H1 (cell line): ENCODE data around the gene GPR39. TPM values are rescaled to one million over a fixed set of nuclear protein-coding genes. Genes with fewer than 3 reads are reported as not detected.

Experiments used
- CTCF ChIA-PET: fragments of 300-600 bp; sonication (Branson Sonifier 250); formaldehyde crosslinking; loops from one replicate; lab custom pipeline; 2021; ENCODE audit not compliant: partially characterized antibody; lab: Charles Lee
- POLR2A ChIA-PET: fragments of 300-600 bp; sonication (Branson Sonifier 250); formaldehyde crosslinking; loops from one replicate; lab custom pipeline; 2021; ENCODE audit warnings: inconsistent platforms; ENCODE audit not compliant: partially characterized antibody; lab: Charles Lee
- DNase-seq, 2 experiments: peaks; one replicate each; pipeline versions ENCODE4 v3.0.0 to v3.0.0-alpha.2; 2010 to 2022; ENCODE audit warnings: low spot score in 2 of 2, low read depth in 1 of 2, mixed read lengths in 1 of 2
- FAIRE-seq: peaks from 2 replicates; lab custom pipeline; 2011; peaks lifted over from hg19 to GRCh38; lab: Jason Lieb, UNC
- H2AFZ ChIP-seq: 2 replicates; pipeline ENCODE4 v1.8.1; 2012; ENCODE audit warnings: low read length, inconsistent platforms
- H2AK5ac ChIP-seq: 2 replicates; pipeline ENCODE4 v1.6.1; 2013; ENCODE audit warnings: low read depth, low read length
- H2BK120ac ChIP-seq: replicated peaks from 2 replicates; pipeline ENCODE3; 2013; ENCODE audit warnings: low read depth, low read length, inconsistent platforms
- H2BK12ac ChIP-seq: 2 replicates; pipeline ENCODE4 v1.6.1; 2013; ENCODE audit warnings: low read depth, low read length
- H2BK15ac ChIP-seq: 2 replicates; pipeline ENCODE4 v1.6.1; 2013; ENCODE audit warnings: low read length
- H2BK20ac ChIP-seq: 2 replicates; pipeline ENCODE4 v1.6.1; 2013; ENCODE audit warnings: low read length
- H2BK5ac ChIP-seq: 2 replicates; pipeline ENCODE4 v1.6.1; 2013; ENCODE audit warnings: low read depth, low read length
- H3K14ac ChIP-seq: 2 replicates; pipeline ENCODE4 v1.6.1; 2013; ENCODE audit warnings: inconsistent platforms; ENCODE audit not compliant: insufficient read length
- H3K18ac ChIP-seq: 2 replicates; pipeline ENCODE4 v1.6.1; 2013; ENCODE audit warnings: low read length; ENCODE audit errors: extremely low read depth
- H3K23ac ChIP-seq: 2 replicates; pipeline ENCODE4 v1.6.1; 2013; ENCODE audit warnings: inconsistent platforms; ENCODE audit not compliant: insufficient read length
- H3K23me2 ChIP-seq: 2 replicates; pipeline ENCODE4 v1.6.1; 2013; ENCODE audit warnings: low read depth, low read length
- H3K27ac ChIP-seq: 2 replicates; pipeline ENCODE4 v1.6.1; 2011; ENCODE audit warnings: low read depth, low read length, inconsistent platforms
- H3K27me3 ChIP-seq, 4 experiments: replicated peaks in 1 of 4; 1 replicate in 1 of 4; 2 replicates in 3 of 4; pipeline versions ENCODE4 v1.6.1 to v1.8.1; 2011 to 2013; ENCODE audit warnings: low read length in 3 of 4, mild to moderate bottlenecking in 3 of 4, inconsistent platforms in 2 of 4, mixed read lengths in 2 of 4, moderate library complexity in 1 of 4; ENCODE audit not compliant: control insufficient read depth in 3 of 4, insufficient read depth in 3 of 4; ENCODE audit errors: extremely low read depth in 1 of 4
- H3K36me3 ChIP-seq, 4 experiments: 2 replicates each; pipeline versions ENCODE4 v1.6.1 to v1.8.1; 2011 to 2013; ENCODE audit warnings: mild to moderate bottlenecking in 4 of 4, low read length in 3 of 4, moderate library complexity in 2 of 4, control low read depth in 1 of 4, inconsistent platforms in 1 of 4; ENCODE audit not compliant: insufficient read depth in 4 of 4, control insufficient read depth in 2 of 4
- H3K4ac ChIP-seq: replicated peaks from 2 replicates; pipeline ENCODE3; 2013; ENCODE audit warnings: low read length, low read depth, mixed read lengths, inconsistent platforms; ENCODE audit not compliant: insufficient read length
- H3K4me1 ChIP-seq, 4 experiments: replicated peaks in 1 of 4; 1 replicate in 1 of 4; 2 replicates in 3 of 4; pipeline versions ENCODE4 v1.6.1 to v1.8.1; 2011 to 2013; ENCODE audit warnings: low read length in 3 of 4, inconsistent platforms in 2 of 4, mixed read lengths in 1 of 4; ENCODE audit not compliant: insufficient read depth in 4 of 4, control insufficient read depth in 3 of 4
- H3K4me2 ChIP-seq, 2 experiments: 2 replicates each; pipeline versions ENCODE4 v1.6.1 to v1.8.1; 2011 to 2013; ENCODE audit warnings: low read depth in 2 of 2, low read length in 2 of 2, control low read depth in 1 of 2, inconsistent platforms in 1 of 2, mild to moderate bottlenecking in 1 of 2; ENCODE audit not compliant: insufficient read depth in 1 of 2
- H3K4me3 ChIP-seq, 4 experiments: fragments of 200-600, 300-600 bp in 1 of 4; sonication (generic), shearing (Covaris generic), sonication (Bioruptor Twin) in 1 of 4; 2 replicates each; pipeline versions ENCODE4 v1.5.1 to v1.8.1; 2011 to 2016; ENCODE audit warnings: low read length in 4 of 4, low read depth in 3 of 4, control low read depth in 2 of 4, inconsistent platforms in 2 of 4, mild to moderate bottlenecking in 2 of 4, mixed read lengths in 1 of 4, moderate library complexity in 1 of 4; ENCODE audit not compliant: insufficient read depth in 2 of 4; ENCODE audit errors: extremely low read depth in 1 of 4
- H3K56ac ChIP-seq: replicated peaks from 2 replicates; pipeline ENCODE3; 2013; ENCODE audit warnings: low read depth, mild to moderate bottlenecking, mixed read lengths, low read length, inconsistent platforms; ENCODE audit not compliant: insufficient read length
- H3K79me1 ChIP-seq: 2 replicates; pipeline ENCODE4 v1.6.1; 2013; ENCODE audit warnings: low read depth, low read length, control low read depth
- H3K79me2 ChIP-seq, 2 experiments: 2 replicates each; pipeline versions ENCODE4 v1.6.1 to v1.8.1; 2012 to 2013; ENCODE audit warnings: low read length in 2 of 2, mild to moderate bottlenecking in 2 of 2, inconsistent platforms in 1 of 2; ENCODE audit not compliant: insufficient read depth in 2 of 2, control insufficient read depth in 1 of 2
- H3K9ac ChIP-seq, 4 experiments: replicated peaks in 1 of 4; 1 replicate in 1 of 4; 2 replicates in 3 of 4; pipeline versions ENCODE4 v1.6.1 to v1.8.1; 2011 to 2013; ENCODE audit warnings: low read depth in 3 of 4, low read length in 3 of 4, control low read depth in 2 of 4, mild to moderate bottlenecking in 2 of 4, moderate library complexity in 2 of 4, inconsistent platforms in 1 of 4; ENCODE audit errors: extremely low read depth in 1 of 4
- H3K9me3 ChIP-seq, 2 experiments: 2 replicates each; pipeline versions ENCODE4 v1.6.1 to v1.8.1; 2012 to 2013; ENCODE audit warnings: mild to moderate bottlenecking in 2 of 2, moderate library complexity in 2 of 2, control low read depth in 1 of 2, inconsistent platforms in 1 of 2, low read depth in 1 of 2, low read length in 1 of 2, mixed read lengths in 1 of 2; ENCODE audit not compliant: insufficient read depth in 2 of 2
- H4K20me1 ChIP-seq, 2 experiments: replicated peaks in 1 of 2; 2 replicates each; pipeline versions ENCODE3 to v1.8.1; 2011 to 2013; ENCODE audit warnings: inconsistent platforms in 2 of 2, low read length in 2 of 2, mild to moderate bottlenecking in 1 of 2; ENCODE audit not compliant: insufficient read depth in 2 of 2, control insufficient read depth in 1 of 2
- H4K5ac ChIP-seq: 2 replicates; pipeline ENCODE4 v1.6.1; 2013; ENCODE audit warnings: low read length, low read depth, mixed read lengths, inconsistent platforms; ENCODE audit not compliant: insufficient read length
- H4K8ac ChIP-seq: 2 replicates; pipeline ENCODE4 v1.8.0; 2013; ENCODE audit warnings: mild to moderate bottlenecking, moderate library complexity, low read length, inconsistent platforms; ENCODE audit not compliant: insufficient read depth; ENCODE audit errors: extremely low read depth
- H4K91ac ChIP-seq: replicated peaks from 2 replicates; pipeline ENCODE3; 2013; ENCODE audit warnings: low read length, mixed read lengths, inconsistent platforms; ENCODE audit not compliant: insufficient read length
- ATF3 ChIP-seq: IDR thresholded peaks from 2 replicates; pipeline ENCODE4 v1.6.1; 2011; ENCODE audit warnings: low read depth, mild to moderate bottlenecking, low read length; ENCODE audit not compliant: insufficient read depth
- KDM4A ChIP-seq: IDR thresholded peaks from one replicate; pipeline ENCODE4 v1.7.1; 2012; ENCODE audit warnings: low read depth, mild to moderate bottlenecking, moderate library complexity, low read length, inconsistent platforms; ENCODE audit not compliant: severe bottlenecking
- PHF8 ChIP-seq: fragments of 200-600 bp; sonication (generic); conservative IDR thresholded peaks from 2 replicates; pipeline ENCODE4 v1.7.1; 2012; ENCODE audit warnings: low read depth, mild to moderate bottlenecking, inconsistent platforms, low read length, moderate library complexity
- POU5F1 ChIP-seq: IDR thresholded peaks from 2 replicates; pipeline ENCODE4 v1.6.1; 2011; ENCODE audit warnings: low read depth, mild to moderate bottlenecking, low read length, moderate library complexity
- RAD21 ChIP-seq, 2 experiments: IDR thresholded peaks in 1 of 2; conservative IDR thresholded peaks in 1 of 2; 2 replicates each; pipeline ENCODE4 v1.6.1; 2011; ENCODE audit warnings: low read depth in 2 of 2, low read length in 2 of 2, improper control_type of control experiment in 1 of 2, inconsistent platforms in 1 of 2, mild to moderate bottlenecking in 1 of 2, moderate library complexity in 1 of 2
- TAF1 ChIP-seq: IDR thresholded peaks from 2 replicates; pipeline ENCODE4 v1.6.1; 2011; ENCODE audit warnings: mild to moderate bottlenecking, low read depth, low read length
- WGBS, 2 experiments: shearing (Covaris generic) in 1 of 2; methylation state at CpG; one replicate each; pipeline versions ENCODE4 v1.1.6 to v1.1.7; 2013 to 2015; ENCODE audit warnings: low lambda C conversion rate in 2 of 2, mixed read lengths in 2 of 2, inconsistent platforms in 1 of 2, low coverage in 1 of 2, missing lambda C conversion rate in 1 of 2; ENCODE audit not compliant: insufficient replicate concordance in 2 of 2, insufficient coverage in 1 of 2, insufficient read length in 1 of 2; ENCODE audit errors: extremely low coverage in 1 of 2, missing lambda C conversion rate in 1 of 2; 5-methylcytosine and 5-hydroxymethylcytosine counted together
- polyA plus RNA-seq, 7 experiments: library from polyadenylated mRNA; depleted of rRNA in 3 of 7; stranded (reverse) in 5 of 7; unstranded in 2 of 7; fragments of >200 nt in 5 of 7; fragments of 200-250 nt in 2 of 7; gene quantifications; 1 replicate in 5 of 7; 2 replicates in 1 of 7; 4 replicates in 1 of 7; pipeline versions ENCODE4 v1.2.1 to v1.2.3, GENCODE V29; 2011 to 2013; ENCODE audit warnings: missing spikeins in 2 of 7, mixed read lengths in 2 of 7
- total RNA-seq: library from RNA; stranded (reverse); fragmentation: NEBNext Ultra II Directional; extraction: Animal tissue kit (Norgen Biotek cat#: 25700); gene quantifications from 2 replicates; pipeline ENCODE4 v1.2.1, GENCODE V29; 2021
- TF ChIP-seq, protein P1 (sequence below): IDR thresholded peaks from 2 replicates; pipeline ENCODE4 v1.6.1; 2012; ENCODE audit warnings: inconsistent platforms

GPR39 gene
- total and polyA plus RNA-seq, 2 of the 8 experiments (the other 6 are each of a cell fraction or from before 2014, with no cell fraction given) = 0.63 to 2.7 TPM

DNA sequence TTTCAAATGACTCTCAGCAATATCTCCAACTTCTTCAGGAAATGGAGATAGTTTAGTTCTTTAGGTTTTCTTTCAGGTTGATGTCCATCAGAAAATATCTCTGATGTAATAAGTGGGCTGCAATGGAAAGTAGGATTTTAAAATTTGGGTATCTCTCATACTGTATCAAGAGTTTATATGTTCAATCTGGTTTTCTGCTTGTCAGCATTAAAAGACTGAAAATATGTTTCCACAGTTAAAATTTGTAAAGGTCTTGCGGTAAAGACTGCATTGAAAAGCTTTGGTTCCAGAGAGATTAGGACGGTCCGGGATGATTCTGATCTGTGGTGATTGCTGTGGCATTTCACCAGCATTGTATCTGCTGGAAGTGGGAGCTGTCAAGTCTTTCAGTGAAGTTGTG lies 170.2 kb downstream of the GPR39 start:
- TF ChIP-seq ATF3 = no peak
- TF ChIP-seq, protein P1, sequence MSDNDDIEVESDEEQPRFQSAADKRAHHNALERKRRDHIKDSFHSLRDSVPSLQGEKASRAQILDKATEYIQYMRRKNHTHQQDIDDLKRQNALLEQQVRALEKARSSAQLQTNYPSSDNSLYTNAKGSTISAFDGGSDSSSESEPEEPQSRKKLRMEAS = no peak
- TF ChIP-seq POU5F1 = no peak
- TF ChIP-seq RAD21 (IDR thresholded peaks at IDR 0.05 in 1 of 2, conservative IDR thresholded peaks at IDR 0.05 in 1 of 2; ENCODE audit: low read depth in 2 of 2, low read length in 2 of 2) = no peak
- TF ChIP-seq TAF1 = no peak
- TF ChIP-seq PHF8 = no peak
- no peak for TF ChIP-seq KDM4A
- TF ChIP-seq, all 59 proteins: peak for 0
- H3K56ac ChIP-seq = no peak overlapping the region
- ChIA-PET CTCF (interaction anchor here (0.7 kb wide), 1 partner anchor 13 kb away, joined by 3 read pairs; no protein-coding TSS in a partner anchor), POLR2A (no interaction called here)
- no peak overlapping the region for H3K18ac ChIP-seq
- no peak overlapping the region for H2BK12ac ChIP-seq
- H3K23me2 ChIP-seq = no peaks in the 10 kb centered on the region
- no peak overlapping the region for H2AK5ac ChIP-seq
- DNase-seq = no peak
- no peak overlapping the region for H2AFZ ChIP-seq
- H3K27me3 ChIP-seq = no peaks in the 10 kb centered on the region
- no peak overlapping the region for H3K4ac ChIP-seq
- H3K27ac ChIP-seq = no peak overlapping the region
- 97% methylated on average over 3 of the region's 3 CpGs; no CpG with 5 or more reads in 1 of the 2 experiments for WGBS, 2 experiments
- H2BK15ac ChIP-seq = no peak overlapping the region
- no peaks in the 10 kb centered on the region for H3K79me1 ChIP-seq
- no peaks in the 10 kb centered on the region for H3K9me3 ChIP-seq
- no peak overlapping the region for H3K14ac ChIP-seq
- no peak overlapping the region for H4K5ac ChIP-seq
- H3K4me2 ChIP-seq = no peak overlapping the region
- no peak for FAIRE-seq
- no peak overlapping the region for H3K9ac ChIP-seq
- H2BK20ac ChIP-seq = no peak overlapping the region
- no peaks in the 10 kb centered on the region for H3K79me2 ChIP-seq
- no peaks in the 10 kb centered on the region for H4K20me1 ChIP-seq
- H4K8ac ChIP-seq = no peak overlapping the region
- no peak overlapping the region for H4K91ac ChIP-seq
- H3K4me1 ChIP-seq = peaks cover 5 to 20% (median 8%) of the 10 kb centered on the region in 4 experiments
- no peak overlapping the region for H3K4me3 ChIP-seq
- no peak overlapping the region for H2BK5ac ChIP-seq
- no peak overlapping the region for H3K23ac ChIP-seq
- no peaks in the 10 kb centered on the region for H3K36me3 ChIP-seq
- no peak overlapping the region for H2BK120ac ChIP-seq
